T follicular helper cell (primary cell): Measurements from ENCODE around the gene PTPRM.

Experiments used
- DNase-seq: peaks from one replicate; pipeline ENCODE4 v3.0.0-alpha.2; 2020; ENCODE audit warnings: low read depth

The PTPRM gene

GRCh38 chr18:8362863-8363262 is 795.7 kb downstream of the PTPRM start:
- no peak for DNase-seq

GRCh38 chr18:8364385-8364784 is 797.3 kb downstream of the PTPRM start:
- DNase-seq, result no peak

GRCh38 chr18:8365006-8365405 is 797.9 kb downstream of the PTPRM start:
- DNase-seq, result no peak

- DNase-seq, result no peak
Measured at GRCh38 chr18:8365528-8365927, 798.4 kb downstream of the PTPRM start.

DNA sequence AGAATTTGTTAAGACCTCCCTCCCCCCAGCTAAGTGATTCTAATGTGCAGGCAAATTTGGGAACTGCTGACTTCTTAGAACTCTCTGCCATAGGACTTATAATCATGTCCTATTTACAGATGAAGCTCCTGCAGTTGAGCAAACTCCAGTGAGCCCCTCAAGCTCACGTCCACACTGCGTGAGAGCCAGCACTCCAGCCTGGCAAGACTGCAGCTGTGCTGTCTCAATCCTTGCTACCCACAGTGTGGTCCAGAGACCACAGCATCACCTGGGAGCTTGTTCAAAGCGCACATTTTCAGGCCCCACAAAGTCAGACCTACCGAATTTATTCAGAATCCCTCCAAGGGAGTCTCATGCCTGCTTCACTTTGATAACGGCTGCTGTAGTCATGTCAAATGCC is 799.0 kb downstream of the PTPRM start:
- DNase-seq, result no peak

GRCh38 chr18:8366656-8367055 is 799.5 kb downstream of the PTPRM start:
- no peak for DNase-seq

DNA sequence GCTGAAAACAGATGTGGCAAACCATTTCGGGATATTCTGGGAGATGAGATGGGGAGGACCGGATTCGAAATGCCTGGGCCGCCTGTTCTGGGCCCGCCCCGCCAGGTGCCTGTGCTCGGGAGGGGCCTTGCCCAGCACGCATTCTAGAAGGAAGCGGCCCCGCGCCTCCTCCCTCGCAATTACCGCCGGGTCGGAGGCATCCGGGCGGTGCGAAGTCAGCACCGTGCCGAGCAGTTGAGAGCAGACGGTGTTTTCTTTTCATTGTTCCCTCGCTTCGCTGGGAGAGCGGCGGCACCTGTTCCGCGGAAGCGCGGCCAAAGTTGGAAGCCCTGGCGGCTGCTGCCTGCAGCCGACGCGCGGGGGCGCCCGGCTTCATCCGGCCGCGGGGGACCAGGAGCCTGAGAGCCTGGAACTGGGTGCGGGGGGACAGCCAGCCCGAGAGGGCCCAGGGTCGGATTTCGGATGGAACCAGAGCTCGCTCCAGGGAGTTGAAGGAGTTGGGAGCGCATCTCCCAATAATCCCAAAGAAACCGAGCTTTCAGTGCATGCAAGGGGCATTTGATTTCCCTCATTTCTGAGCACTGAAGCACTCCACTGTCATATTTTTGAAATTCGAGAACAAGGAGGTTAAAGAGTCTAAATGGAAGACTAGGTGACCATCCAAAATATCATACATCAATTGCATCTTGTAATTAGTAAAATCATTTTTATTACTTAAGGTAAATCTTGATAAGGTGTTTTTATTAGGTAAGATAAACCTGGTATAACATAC is 800.3 kb downstream of the PTPRM start:
- no peak for DNase-seq

- no peak for DNase-seq
Measured at GRCh38 chr18:8368512-8369217, 801.5 kb downstream of the PTPRM start.

DNA sequence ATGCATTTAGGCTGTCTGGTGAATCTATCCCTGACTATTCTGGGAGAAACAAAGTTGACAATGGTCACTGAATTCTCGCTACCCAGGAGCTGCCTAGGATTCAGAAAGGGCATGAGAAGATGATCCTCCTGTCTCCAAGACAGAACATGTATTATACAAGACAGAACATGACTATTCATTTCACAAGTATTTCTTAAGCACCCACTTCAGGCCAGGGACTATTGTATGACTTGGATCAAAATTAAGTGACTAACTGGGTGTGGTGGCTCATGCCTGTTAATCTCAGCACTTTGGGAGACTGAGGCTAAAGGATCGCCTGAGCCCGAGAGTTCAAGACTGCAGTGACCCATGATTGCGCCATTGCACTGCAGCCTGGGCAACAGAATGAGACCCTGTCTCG is 806.4 kb downstream of the PTPRM start:
- DNase-seq, result no peak

GRCh38 chr18:8374676-8375075 is 807.6 kb downstream of the PTPRM start:
- DNase-seq, result no peak

GRCh38 chr18:8375249-8375648 is 808.1 kb downstream of the PTPRM start:
- no peak for DNase-seq

- DNase-seq, result no peak
Measured at GRCh38 chr18:8376113-8376512, 809.0 kb downstream of the PTPRM start.

- DNase-seq, result no peak
Measured at GRCh38 chr18:8379187-8379941, 812.2 kb downstream of the PTPRM start.

DNA sequence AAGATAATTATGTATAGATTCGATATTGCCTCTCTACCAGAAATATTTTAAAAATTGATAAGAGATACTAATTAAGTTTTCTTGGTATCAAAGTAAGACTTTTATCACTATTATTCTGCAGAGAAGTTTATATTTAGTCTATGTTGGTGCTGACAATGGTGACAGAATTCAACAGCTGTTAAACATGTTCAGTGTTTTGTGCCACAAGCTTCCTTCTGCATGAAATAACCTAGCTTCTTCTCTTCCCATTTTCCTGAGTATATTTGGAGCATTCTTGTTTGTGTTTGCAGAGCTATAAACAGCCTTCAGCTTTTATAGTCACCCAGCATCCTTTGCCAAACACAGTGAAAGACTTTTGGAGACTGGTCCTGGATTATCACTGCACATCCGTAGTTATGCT is 812.9 kb downstream of the PTPRM start:
- no peak for DNase-seq

DNA sequence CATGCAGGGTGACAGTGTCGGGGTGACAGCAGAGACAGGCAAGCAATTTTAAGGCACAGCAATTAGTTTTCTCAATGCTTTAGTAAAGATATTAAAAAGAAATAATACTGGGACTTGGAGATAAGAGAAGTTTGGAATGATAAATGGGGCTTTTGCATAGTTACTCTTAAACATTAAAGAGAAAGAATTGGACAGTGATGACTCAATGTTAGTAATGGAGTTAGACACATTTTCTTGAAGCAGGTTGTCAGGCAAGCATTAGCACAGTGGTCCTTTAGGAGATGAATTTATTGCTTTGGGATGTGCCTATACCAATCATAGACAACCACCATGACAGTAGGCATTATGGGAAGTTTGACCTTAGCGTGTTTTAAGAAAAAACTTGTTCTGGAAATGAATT is 813.8 kb downstream of the PTPRM start:
- no peak for DNase-seq

DNA sequence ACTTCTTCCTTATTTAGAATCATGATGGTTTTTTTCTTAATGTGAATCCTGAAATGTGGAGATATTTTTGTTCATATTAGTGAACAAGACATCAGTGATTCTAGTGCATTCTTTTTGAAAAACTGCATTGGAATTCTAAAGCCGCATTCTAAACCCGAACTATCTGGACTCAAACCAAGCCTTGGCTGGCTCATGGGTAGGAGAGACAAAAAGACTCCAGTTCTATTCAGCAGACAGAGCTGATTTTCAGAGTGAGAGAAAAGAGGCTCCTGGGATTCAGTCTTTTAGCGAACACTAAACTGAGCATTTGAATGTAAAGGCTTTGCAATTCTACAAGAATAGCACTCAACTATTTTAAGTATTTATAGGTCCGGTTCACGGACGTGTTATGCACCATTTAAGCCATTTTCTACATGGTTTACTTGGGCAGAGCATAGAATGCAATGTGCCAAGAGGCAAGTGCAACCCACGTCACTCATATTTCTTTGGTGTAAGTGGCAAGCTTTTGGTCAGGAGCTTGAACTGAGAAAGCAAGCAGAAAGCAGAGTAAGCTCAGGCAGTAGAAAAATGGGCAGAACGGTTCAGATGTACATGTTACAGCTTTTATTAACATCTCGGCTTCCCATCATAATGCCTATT is 814.8 kb downstream of the PTPRM start:
- no peak for DNase-seq

DNA sequence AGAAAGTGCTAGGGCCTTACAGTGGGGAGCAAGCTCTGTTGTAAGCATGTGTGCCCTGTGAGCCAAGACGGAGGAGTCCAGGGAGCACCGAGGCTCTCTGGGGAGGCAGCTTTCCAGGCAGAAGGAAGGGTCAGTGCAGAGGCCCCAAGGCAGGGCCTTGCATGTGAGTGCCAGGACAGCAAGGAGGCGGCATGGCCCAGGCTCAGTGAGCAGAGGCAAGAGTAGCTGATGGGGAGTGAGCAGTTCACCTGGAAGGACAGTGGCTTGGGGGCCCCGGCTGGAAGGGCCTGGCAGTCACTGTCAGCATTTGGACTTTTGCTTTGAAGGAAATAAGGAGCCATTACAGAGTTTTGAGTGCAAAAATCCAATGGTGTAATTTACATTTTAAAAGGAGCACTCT is 818.3 kb downstream of the PTPRM start:
- no peak for DNase-seq

- DNase-seq, result no peak
Measured at GRCh38 chr18:8386669-8387380, 819.7 kb downstream of the PTPRM start.

GRCh38 chr18:8389391-8390340 is 822.5 kb downstream of the PTPRM start:
- no peak for DNase-seq

GRCh38 chr18:8391068-8391467 is 824.0 kb downstream of the PTPRM start:
- no peak for DNase-seq

DNA sequence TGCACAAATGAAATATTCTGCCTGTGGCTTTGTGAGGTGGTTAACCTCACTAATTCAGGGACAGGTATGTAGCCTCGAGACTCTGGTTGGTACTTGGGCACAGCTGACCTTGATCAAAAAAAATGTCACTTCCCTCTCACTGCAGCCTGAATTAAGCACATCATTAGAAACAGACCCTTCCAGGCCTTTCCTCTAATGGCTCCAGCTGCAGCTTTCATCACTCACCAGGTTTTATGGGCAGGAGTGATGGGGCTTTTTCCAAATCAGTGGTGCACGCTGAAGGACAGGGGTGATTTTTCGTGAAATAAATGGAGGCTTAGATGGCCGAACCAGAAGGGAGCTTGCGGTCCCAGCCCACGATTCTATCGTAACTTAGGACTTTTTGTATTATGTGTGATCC is 829.1 kb downstream of the PTPRM start:
- no peak for DNase-seq
